ENCODE data around the gene RASA2.

DNA sequence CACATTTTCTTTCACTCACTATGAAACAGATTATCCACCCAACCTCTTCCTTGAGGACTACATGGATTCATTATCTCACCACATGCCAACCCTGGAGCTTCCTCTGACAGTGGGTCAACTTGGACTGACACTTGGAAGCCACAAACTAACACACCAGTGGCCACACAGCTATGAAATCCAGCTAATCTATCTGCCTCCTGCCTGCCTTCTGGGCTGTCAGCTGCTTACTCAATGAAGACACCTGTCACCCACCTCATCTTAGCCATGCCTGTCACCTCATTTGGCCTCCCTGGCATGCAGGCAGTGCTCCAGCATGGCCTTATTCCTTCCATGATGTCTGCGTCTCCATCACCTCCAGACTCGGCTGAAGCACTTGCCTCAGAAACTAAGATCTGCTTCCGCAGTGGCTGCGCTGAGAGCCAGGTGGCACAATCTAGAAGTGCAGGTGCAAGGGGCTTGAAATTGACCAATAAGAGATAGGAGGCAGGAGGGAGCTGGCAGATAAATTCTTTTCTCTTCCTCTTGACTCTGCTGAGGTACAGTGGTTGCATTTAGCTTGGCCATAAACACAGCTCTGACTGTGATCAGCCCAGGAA is 146.1 kb downstream of the RASA2 start:
- TF ChIP-seq POLR2AphosphoS5 (IDR thresholded peaks at IDR 0.05) (no peak), POLR2A (IDR thresholded peaks at IDR 0.05) (no peak)
- TF ChIP-seq, protein P1, sequence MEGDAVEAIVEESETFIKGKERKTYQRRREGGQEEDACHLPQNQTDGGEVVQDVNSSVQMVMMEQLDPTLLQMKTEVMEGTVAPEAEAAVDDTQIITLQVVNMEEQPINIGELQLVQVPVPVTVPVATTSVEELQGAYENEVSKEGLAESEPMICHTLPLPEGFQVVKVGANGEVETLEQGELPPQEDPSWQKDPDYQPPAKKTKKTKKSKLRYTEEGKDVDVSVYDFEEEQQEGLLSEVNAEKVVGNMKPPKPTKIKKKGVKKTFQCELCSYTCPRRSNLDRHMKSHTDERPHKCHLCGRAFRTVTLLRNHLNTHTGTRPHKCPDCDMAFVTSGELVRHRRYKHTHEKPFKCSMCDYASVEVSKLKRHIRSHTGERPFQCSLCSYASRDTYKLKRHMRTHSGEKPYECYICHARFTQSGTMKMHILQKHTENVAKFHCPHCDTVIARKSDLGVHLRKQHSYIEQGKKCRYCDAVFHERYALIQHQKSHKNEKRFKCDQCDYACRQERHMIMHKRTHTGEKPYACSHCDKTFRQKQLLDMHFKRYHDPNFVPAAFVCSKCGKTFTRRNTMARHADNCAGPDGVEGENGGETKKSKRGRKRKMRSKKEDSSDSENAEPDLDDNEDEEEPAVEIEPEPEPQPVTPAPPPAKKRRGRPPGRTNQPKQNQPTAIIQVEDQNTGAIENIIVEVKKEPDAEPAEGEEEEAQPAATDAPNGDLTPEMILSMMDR (IDR thresholded peaks at IDR 0.05): no peak

All from breast epithelium (tissue), 3 donors.